Prostate gland (tissue), 2 donors: ENCODE results near the gene NELFB. TPM values are rescaled to one million over a fixed set of nuclear protein-coding genes. Genes with fewer than 3 reads are reported as not detected.

Experiments used
- DNase-seq: peaks from one replicate; pipeline ENCODE4 v3.0.0-alpha.2; 2019; ENCODE audit warnings: low spot score
- H3K27ac ChIP-seq, 2 donors: fragments of 200-600 bp; sonication (generic); 2 replicates each; pipeline ENCODE4 v1.5.1; 2017 to 2019
- H3K27me3 ChIP-seq: fragments of 200-600 bp; sonication (generic); replicated peaks from 2 replicates; pipeline ENCODE4 v1.5.1; 2019; ENCODE audit not compliant: insufficient read depth
- H3K36me3 ChIP-seq, 2 donors: fragments of 200-600 bp; sonication (generic); 1 replicate in 1 of 2; 2 replicates in 1 of 2; pipeline versions ENCODE4 v1.5.1 to v1.8.1; 2017 to 2019
- H3K4me1 ChIP-seq: fragments of 200-600 bp; sonication (generic); replicated peaks from 2 replicates; pipeline ENCODE4 v1.5.1; 2019
- H3K4me3 ChIP-seq, 2 donors: fragments of 200-600 bp; sonication (generic); 2 replicates each; pipeline ENCODE4 v1.5.1; 2017 to 2019
- H3K9me3 ChIP-seq: fragments of 200-600 bp; sonication (generic); 2 replicates; pipeline ENCODE4 v1.5.1; 2017
- CTCF ChIP-seq, 4 experiments: fragments of 200-600 bp in 2 of 4; fragments of 450-650 bp in 2 of 4; sonication (generic) in 2 of 4; IDR thresholded peaks; 1 replicate in 3 of 4; 2 replicates in 1 of 4; pipeline ENCODE4 v1.5.1; 2016 to 2019; ENCODE audit warnings: antibody characterized with exemption in 4 of 4, mild to moderate bottlenecking in 2 of 4, moderate library complexity in 2 of 4
- POLR2A ChIP-seq: fragments of 450-650 bp; IDR thresholded peaks from one replicate; pipeline ENCODE4 v1.6.1; 2016; ENCODE audit warnings: antibody characterized with exemption, mild to moderate bottlenecking
- POLR2AphosphoS5 ChIP-seq: sonication (generic); formaldehyde crosslinking; IDR thresholded peaks from one replicate; pipeline ENCODE4 v1.6.1; 2017; ENCODE audit warnings: antibody characterized with exemption
- WGBS: methylation state at CpG from one replicate; pipeline ENCODE4 v1.1.5; 2018; 5-methylcytosine and 5-hydroxymethylcytosine counted together
- intact Hi-C: fragments of 100-400 bp; cut with DNase I; formaldehyde crosslinking; loops from one replicate; pipeline ENCODE4 v1.14.2; 2022
- total RNA-seq, 2 donors: library from RNA; depleted of rRNA; stranded (reverse); fragments of >200 nt; gene quantifications; one replicate each; pipeline ENCODE4 v1.1.0, GENCODE V29; 2016

NELFB gene
- total RNA-seq, 2 donors from 2014 or later = 44.9 to 82.1 TPM

GRCh38 chr9:137294681-137295237, 39.6 kb downstream of the NELFB start:
- Histone ChIP-seq H3K27me3 (no peaks in the 10 kb centered on the region), H3K36me3 (no peaks in the 10 kb centered on the region), H3K4me3 (peak overlapping the region in 1 of 2 donors; percentile 31), H3K9me3 (no peaks in the 10 kb centered on the region), H3K27ac (peak overlapping the region; percentile 72 to 94), H3K4me1 (peaks cover 12% of the 10 kb centered on the region)
- intact Hi-C loops = loop anchor here (10.0 kb wide), 2 partner anchors 110 to 230 kb away; no protein-coding TSS in a partner anchor
- 23% methylated on average over 35 of the region's 35 CpGs for WGBS
- DNase-seq = no peak
- TF ChIP-seq POLR2A (no peak), CTCF (IDR thresholded peaks at IDR 0.05) (peak in 1 of 4 experiments; percentile 16), POLR2AphosphoS5 (no peak)

GRCh38 chr9:137295238-137295811, 40.2 kb downstream of the NELFB start:
- H3K9me3 ChIP-seq = no peaks in the 10 kb centered on the region
- 3% methylated on average over 22 of the region's 76 CpGs for WGBS
- TF ChIP-seq POLR2A (no peak), POLR2AphosphoS5 (no peak), CTCF (IDR thresholded peaks at IDR 0.05) (peak; percentile 42 to 93 (median 68))
- intact Hi-C loops = loop anchor here (10.0 kb wide), 2 partner anchors 109 to 229 kb away; no protein-coding TSS in a partner anchor
- no peaks in the 10 kb centered on the region for H3K27me3 ChIP-seq
- H3K4me3 ChIP-seq = peak overlapping the region; percentile 31 to 51
- no peak for DNase-seq
- H3K36me3 ChIP-seq = no peaks in the 10 kb centered on the region
- H3K27ac ChIP-seq = peak overlapping the region; percentile 72 to 94
- H3K4me1 ChIP-seq = peaks cover 12% of the 10 kb centered on the region

DNA sequence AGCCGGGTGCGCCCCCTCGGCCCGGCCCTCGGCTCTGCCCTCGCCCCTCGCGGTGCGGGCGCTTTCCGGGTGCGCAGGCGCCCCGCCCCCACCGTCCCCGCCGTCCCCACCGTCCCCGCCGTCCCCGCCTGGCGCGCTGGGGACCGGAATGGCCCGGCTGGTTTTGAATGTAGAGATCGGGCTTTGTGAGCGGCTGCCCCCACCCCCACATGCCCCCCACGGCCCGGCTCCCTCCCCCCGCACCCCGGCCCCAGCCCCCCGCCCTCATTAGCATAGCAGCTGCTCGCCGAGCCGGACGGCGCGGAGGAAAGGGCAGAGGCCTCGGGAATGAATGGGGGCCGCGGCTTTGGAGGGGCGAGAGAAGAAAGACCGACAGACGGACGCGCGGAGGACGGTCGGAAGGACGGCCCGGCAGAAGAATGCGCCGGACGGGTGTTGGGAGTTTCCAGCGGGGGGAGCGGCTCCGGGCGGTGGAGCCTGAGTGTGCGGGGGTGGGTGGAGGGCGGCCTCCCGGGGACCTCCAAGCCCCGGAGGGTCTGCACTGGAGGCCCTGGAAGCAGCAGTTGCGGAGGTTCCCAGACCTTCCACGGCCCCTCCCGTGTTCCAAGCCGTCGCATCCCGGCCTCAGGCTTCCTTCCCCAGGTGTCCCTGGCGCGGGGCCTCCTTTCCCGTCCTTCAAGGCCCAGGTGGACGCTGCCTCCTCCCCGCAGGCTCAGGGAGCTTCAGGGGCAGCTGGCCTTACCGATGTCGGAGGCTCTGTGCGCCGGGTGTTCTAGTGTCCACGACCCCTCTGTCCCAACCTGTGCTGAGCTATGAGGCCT, 40.9 kb downstream of the NELFB start:
- peak overlapping the region; percentile 30 to 94 for H3K27ac ChIP-seq
- H3K36me3 ChIP-seq = no peaks in the 10 kb centered on the region
- H3K4me3 ChIP-seq = peak overlapping the region; percentile 31 to 51
- 28% methylated on average over 46 of the region's 78 CpGs for WGBS
- no peaks in the 10 kb centered on the region for H3K9me3 ChIP-seq
- intact Hi-C loops = loop anchor here (10.0 kb wide), 2 partner anchors 109 to 229 kb away; no protein-coding TSS in a partner anchor
- no peak for DNase-seq
- H3K27me3 ChIP-seq = no peaks in the 10 kb centered on the region
- H3K4me1 ChIP-seq = peaks cover 12% of the 10 kb centered on the region
- TF ChIP-seq POLR2AphosphoS5 (no peak), CTCF (IDR thresholded peaks at IDR 0.05) (no peak), POLR2A (no peak)

DNA sequence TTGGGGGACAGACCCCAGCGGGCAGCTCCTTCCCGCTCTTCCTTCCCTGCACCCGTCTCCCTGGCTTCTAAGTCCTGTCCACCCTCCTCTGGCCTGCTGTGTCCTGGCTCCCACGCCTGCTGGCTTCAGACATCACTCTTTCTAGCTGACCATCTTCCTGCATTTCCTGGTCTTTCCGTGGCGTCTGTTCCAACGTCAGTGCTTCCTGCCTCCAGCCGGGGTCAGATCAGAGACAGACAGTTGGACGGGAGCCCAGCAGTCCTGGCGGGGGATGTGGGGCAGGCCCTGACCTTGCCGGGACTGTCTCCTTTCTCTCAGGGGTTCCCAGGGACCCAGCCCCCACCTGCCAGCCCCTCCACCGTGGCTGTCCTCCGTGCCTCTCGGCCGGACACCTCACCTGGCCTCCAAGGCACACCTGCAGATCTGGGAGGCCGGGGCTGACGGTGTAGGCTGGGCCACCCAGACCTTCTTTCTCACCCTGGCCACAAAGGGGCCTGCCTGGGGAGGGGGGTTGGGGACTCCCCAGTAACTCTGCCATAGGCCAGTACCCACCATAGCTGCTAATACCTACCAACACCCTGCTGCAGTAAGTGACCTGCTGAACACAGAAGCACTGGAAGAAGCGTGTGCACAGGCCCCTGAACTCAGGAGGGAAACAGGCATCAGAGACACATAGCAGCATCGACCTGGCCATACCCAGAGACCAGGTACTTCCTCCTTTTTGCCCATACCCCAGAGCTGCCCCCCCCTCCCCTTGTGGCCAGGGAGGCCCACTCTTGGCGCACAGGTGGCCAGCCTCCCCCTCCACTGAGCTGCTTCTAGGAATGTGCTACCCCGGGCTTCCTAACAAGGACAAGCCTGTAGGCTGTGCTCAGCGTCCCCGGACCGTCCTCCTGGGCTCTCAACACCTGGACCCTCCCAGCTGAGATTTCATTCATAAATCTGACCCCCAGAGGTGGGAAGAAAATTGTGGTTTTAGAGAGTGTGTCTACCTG, 41.8 kb downstream of the NELFB start:
- TF ChIP-seq POLR2AphosphoS5 (peak; percentile 16), POLR2A (no peak), CTCF (IDR thresholded peaks at IDR 0.05) (no peak)
- peak overlapping the region; percentile 30 to 94 for H3K27ac ChIP-seq
- H3K36me3 ChIP-seq = no peaks in the 10 kb centered on the region
- intact Hi-C loops = loop anchor here (10.0 kb wide), 2 partner anchors 108 to 228 kb away; no protein-coding TSS in a partner anchor
- H3K4me3 ChIP-seq = no peak overlapping the region
- DNase-seq = no peak
- H3K4me1 ChIP-seq = peaks cover 12% of the 10 kb centered on the region
- no peaks in the 10 kb centered on the region for H3K27me3 ChIP-seq
- 70% methylated on average over 24 of the region's 24 CpGs for WGBS
- no peaks in the 10 kb centered on the region for H3K9me3 ChIP-seq
